ENCODE data around the gene PRR19. TPM values are rescaled to one million over a fixed set of nuclear protein-coding genes. Genes with fewer than 3 reads are reported as not detected.

PRR19 gene
- total RNA-seq, 1 donor from 2014 or later: 2.0 TPM

GRCh38 chr19:42270346-42271044 lies 31.4 kb upstream of the PRR19 start:
- TF ChIP-seq CTCF (IDR thresholded peaks at IDR 0.05): no peak
- peak overlapping the region; percentile 84 for H3K4me3 Mint-ChIP-seq (ENCODE audit: unreplicated experiment)
- H3K9me3 Mint-ChIP-seq (ENCODE audit: unreplicated experiment): no peaks in the 10 kb centered on the region
- no peaks in the 10 kb centered on the region for H3K27me3 Mint-ChIP-seq (ENCODE audit: unreplicated experiment)
- H3K4me1 Mint-ChIP-seq (ENCODE audit: unreplicated experiment): peaks cover 40% of the 10 kb centered on the region
- peaks cover 15% of the 10 kb centered on the region for H3K36me3 Mint-ChIP-seq (ENCODE audit: unreplicated experiment)
- H3K27ac Mint-ChIP-seq (ENCODE audit: unreplicated experiment): peak overlapping the region; percentile 93
- DNase-seq (ENCODE audit: extremely low spot score, unreplicated experiment): no peak

GRCh38 chr19:42271045-42271419 lies 30.9 kb upstream of the PRR19 start:
- H3K9me3 Mint-ChIP-seq (ENCODE audit: unreplicated experiment): no peaks in the 10 kb centered on the region
- H3K27me3 Mint-ChIP-seq (ENCODE audit: unreplicated experiment): no peaks in the 10 kb centered on the region
- peak overlapping the region; percentile 84 for H3K4me3 Mint-ChIP-seq (ENCODE audit: unreplicated experiment)
- peak overlapping the region; percentile 93 for H3K27ac Mint-ChIP-seq (ENCODE audit: unreplicated experiment)
- H3K4me1 Mint-ChIP-seq (ENCODE audit: unreplicated experiment): peaks cover 44% of the 10 kb centered on the region
- DNase-seq (ENCODE audit: extremely low spot score, unreplicated experiment): no peak
- TF ChIP-seq CTCF (IDR thresholded peaks at IDR 0.05): no peak
- H3K36me3 Mint-ChIP-seq (ENCODE audit: unreplicated experiment): peaks cover 17% of the 10 kb centered on the region

GRCh38 chr19:42271861-42272534 lies 29.9 kb upstream of the PRR19 start:
- H3K27me3 Mint-ChIP-seq (ENCODE audit: unreplicated experiment): no peaks in the 10 kb centered on the region
- H3K4me1 Mint-ChIP-seq (ENCODE audit: unreplicated experiment): peaks cover 52% of the 10 kb centered on the region
- no peaks in the 10 kb centered on the region for H3K9me3 Mint-ChIP-seq (ENCODE audit: unreplicated experiment)
- no peak for TF ChIP-seq CTCF (IDR thresholded peaks at IDR 0.05)
- peaks cover 18% of the 10 kb centered on the region for H3K36me3 Mint-ChIP-seq (ENCODE audit: unreplicated experiment)
- H3K27ac Mint-ChIP-seq (ENCODE audit: unreplicated experiment): no peak overlapping the region
- no peak for DNase-seq (ENCODE audit: extremely low spot score, unreplicated experiment)
- H3K4me3 Mint-ChIP-seq (ENCODE audit: unreplicated experiment): no peak overlapping the region

- H3K9me3 Mint-ChIP-seq (ENCODE audit: unreplicated experiment): no peaks in the 10 kb centered on the region
- H3K4me1 Mint-ChIP-seq (ENCODE audit: unreplicated experiment): peaks cover 56% of the 10 kb centered on the region
These were observed 29.4 kb upstream of the PRR19 start for GRCh38 chr19:42272535-42272897.

More at GRCh38 chr19:42272535-42272897, 29.4 kb upstream of the PRR19 start:
- Mint-ChIP-seq H3K4me3 (ENCODE audit: unreplicated experiment) (no peak overlapping the region), H3K36me3 (ENCODE audit: unreplicated experiment) (peaks cover 18% of the 10 kb centered on the region), H3K27ac (ENCODE audit: unreplicated experiment) (no peak overlapping the region), H3K27me3 (ENCODE audit: unreplicated experiment) (no peaks in the 10 kb centered on the region)
- no peak for TF ChIP-seq CTCF (IDR thresholded peaks at IDR 0.05)
- DNase-seq (ENCODE audit: extremely low spot score, unreplicated experiment): no peak

Data from osteocyte (in vitro differentiated cells).